Endothelial cell of umbilical vein (primary cell): ENCODE measurements around the gene ATP6V0E2. TPM values are rescaled to one million over a fixed set of nuclear protein-coding genes. Genes with fewer than 3 reads are reported as not detected.

Experiments used
- BruUV-seq: library from RNA; stranded (reverse); fragments of 400-500 nt; replicated peaks from 2 replicates; lab custom pipeline; 2021; lab: Mats Ljungman, UMichigan
- CTCF ChIA-PET: fragments of 300-600, 350-600 bp; sonication (Branson Sonifier 250); formaldehyde crosslinking; loops from one replicate; lab custom pipeline; 2021; ENCODE audit warnings: antibody characterized with exemption, inconsistent platforms; lab: Charles Lee
- POLR2A ChIA-PET: fragments of 300-600, 350-600 bp; sonication (Branson Sonifier 250); formaldehyde crosslinking; loops from one replicate; lab custom pipeline; 2021; ENCODE audit warnings: antibody characterized with exemption, inconsistent platforms; lab: Charles Lee
- DNase-seq: peaks from one replicate; pipeline ENCODE4 v3.0.0-alpha.2; 2011; ENCODE audit warnings: low read depth, low spot score
- FAIRE-seq: peaks from 2 replicates; lab custom pipeline; 2011; peaks lifted over from hg19 to GRCh38; lab: Jason Lieb, UNC
- H2AFZ ChIP-seq: 2 replicates; pipeline ENCODE4 v1.6.0; 2012; ENCODE audit warnings: low read depth, low read length, control low read depth, inconsistent platforms
- H3K27ac ChIP-seq: 2 replicates; pipeline ENCODE4 v1.5.1; 2011; ENCODE audit warnings: low read depth, mild to moderate bottlenecking, control low read depth, low read length, moderate library complexity; ENCODE audit not compliant: insufficient read depth
- H3K27me3 ChIP-seq, 2 experiments: 2 replicates each; pipeline versions ENCODE4 v1.6.0 to v1.6.1; 2011; ENCODE audit warnings: low read length in 2 of 2, mixed read lengths in 1 of 2; ENCODE audit not compliant: control insufficient read depth in 2 of 2, insufficient read depth in 2 of 2
- H3K36me3 ChIP-seq, 2 experiments: 2 replicates in 1 of 2; 3 replicates in 1 of 2; pipeline ENCODE4 v1.5.1; 2011; ENCODE audit warnings: low read length in 2 of 2, mild to moderate bottlenecking in 1 of 2, moderate library complexity in 1 of 2; ENCODE audit not compliant: control insufficient read depth in 2 of 2, insufficient read depth in 2 of 2; ENCODE audit errors: extremely low read depth in 1 of 2
- H3K4me1 ChIP-seq: 3 replicates; pipeline ENCODE4 v1.5.1; 2011; ENCODE audit warnings: mild to moderate bottlenecking, low read length; ENCODE audit not compliant: control insufficient read depth, insufficient read depth; ENCODE audit errors: extremely low read depth
- H3K4me2 ChIP-seq: 2 replicates; pipeline ENCODE4 v1.6.1; 2011; ENCODE audit warnings: low read length, control low read depth, mixed read lengths; ENCODE audit not compliant: insufficient read depth
- H3K4me3 ChIP-seq, 3 experiments: fragments of 200-600 bp in 1 of 3; sonication (generic), shearing (Covaris generic) in 1 of 3; replicated peaks in 1 of 3; 2 replicates each; pipeline ENCODE4 v1.5.1; 2011 to 2016; ENCODE audit warnings: control low read depth in 3 of 3, low read length in 3 of 3, mild to moderate bottlenecking in 2 of 3, inconsistent platforms in 1 of 3, low read depth in 1 of 3, moderate library complexity in 1 of 3; ENCODE audit not compliant: insufficient read depth in 1 of 3
- H3K79me2 ChIP-seq: 2 replicates; pipeline ENCODE4 v1.6.0; 2012; ENCODE audit warnings: low read length, inconsistent platforms; ENCODE audit not compliant: control insufficient read depth, insufficient read depth
- H3K9ac ChIP-seq: replicated peaks from 2 replicates; pipeline ENCODE3; 2011; ENCODE audit warnings: low read length, control low read depth; ENCODE audit not compliant: insufficient read depth; ENCODE audit errors: extremely low read depth
- H3K9me1 ChIP-seq: replicated peaks from 3 replicates; pipeline ENCODE4 v1.6.0; 2011; ENCODE audit warnings: mild to moderate bottlenecking, low read length; ENCODE audit not compliant: control insufficient read depth, insufficient read depth; ENCODE audit errors: extremely low read depth
- H3K9me3 ChIP-seq: replicated peaks from 2 replicates; pipeline ENCODE4 v1.5.1; 2012; ENCODE audit warnings: low read length, inconsistent platforms; ENCODE audit not compliant: control insufficient read depth, insufficient read depth
- H4K20me1 ChIP-seq: replicated peaks from 2 replicates; pipeline ENCODE3; 2011; ENCODE audit warnings: mild to moderate bottlenecking, low read length; ENCODE audit not compliant: control insufficient read depth, insufficient read depth; ENCODE audit errors: extremely low read depth
- CTCF ChIP-seq, 2 donors: IDR thresholded peaks; 1 replicate in 1 of 2; 2 replicates in 1 of 2; pipeline ENCODE4 v1.5.1; 2011; ENCODE audit warnings: low read length in 2 of 2, mild to moderate bottlenecking in 2 of 2, moderate library complexity in 2 of 2, control low read depth in 1 of 2, inconsistent platforms in 1 of 2, low read depth in 1 of 2; ENCODE audit not compliant: insufficient read depth in 1 of 2; ENCODE audit errors: extremely low read depth in 1 of 2
- EZH2 ChIP-seq: IDR thresholded peaks from 2 replicates; pipeline ENCODE4 v1.6.1; 2012; ENCODE audit warnings: borderline replicate concordance, low read depth, mild to moderate bottlenecking, moderate library complexity, low read length, inconsistent platforms; ENCODE audit not compliant: severe bottlenecking
- FOS ChIP-seq: IDR thresholded peaks from 2 replicates; pipeline ENCODE4 v1.6.1; 2011; ENCODE audit warnings: mild to moderate bottlenecking, low read length, moderate library complexity, borderline replicate concordance; ENCODE audit not compliant: insufficient read depth
- GATA2 ChIP-seq: IDR thresholded peaks from 2 replicates; pipeline ENCODE4 v1.7.0; 2011; ENCODE audit warnings: low read depth, mild to moderate bottlenecking, moderate library complexity, mixed read lengths, low read length; ENCODE audit not compliant: insufficient read length, insufficient read depth
- JUN ChIP-seq: IDR thresholded peaks from 2 replicates; pipeline ENCODE4 v1.6.1; 2011; ENCODE audit warnings: borderline replicate concordance, low read depth; ENCODE audit not compliant: insufficient read length, insufficient read depth
- MAX ChIP-seq: IDR thresholded peaks from 2 replicates; pipeline ENCODE4 v1.6.1; 2011; ENCODE audit not compliant: insufficient read depth, insufficient read length
- MYC ChIP-seq: IDR thresholded peaks from one replicate; pipeline ENCODE4 v1.6.1; 2011; ENCODE audit warnings: mild to moderate bottlenecking, low read depth, low read length
- POLR2A ChIP-seq: IDR thresholded peaks from 2 replicates; pipeline ENCODE4 v1.6.1; 2012; ENCODE audit warnings: low read depth, mild to moderate bottlenecking, control low read depth, low read length
- POLR2AphosphoS5 ChIP-seq: IDR thresholded peaks from 2 replicates; pipeline ENCODE4 v1.6.1; 2012; ENCODE audit warnings: low read depth, mild to moderate bottlenecking, control low read depth, low read length, moderate library complexity; ENCODE audit not compliant: insufficient read depth
- dilution Hi-C: fragments of 300-500 bp; cut with MboI; formaldehyde crosslinking; loops from one replicate; pipeline ENCODE4 v1.15.0; 2019; ENCODE audit warnings: low sequenced_read_pairs; ENCODE audit not compliant: extremely low pct_ligation_motif_present
- intact Hi-C: fragments of 100-400 bp; cut with micrococcal nuclease; formaldehyde crosslinking; loops from one replicate; pipeline ENCODE4 v1.10.0; 2022
- polyA plus RNA-seq, 4 experiments: library from polyadenylated mRNA; depleted of rRNA in 3 of 4; stranded (reverse) in 3 of 4; unstranded in 1 of 4; fragments of >200 nt; gene quantifications; 2 replicates each; pipeline versions ENCODE4 v1.2.1 to v1.2.3, GENCODE V29; 2011 to 2012; ENCODE audit warnings: missing spikeins in 1 of 4
- total RNA-seq: library from RNA; stranded (reverse); gene quantifications from 2 replicates; pipeline ENCODE4 v1.2.3, GENCODE V29; 2021

The ATP6V0E2 gene
- total and polyA plus RNA-seq, 2 donors (not counting 3 experiments of a cell fraction or from before 2014, with no cell fraction given): 27.8 to 36.8 TPM

GRCh38 chr7:149862156-149862555 lies 11.6 kb upstream of the ATP6V0E2 start:
- no peak for DNase-seq

More at GRCh38 chr7:149862156-149862555, 11.6 kb upstream of the ATP6V0E2 start:
- intact Hi-C loops (no loop called here), dilution Hi-C loops (no loop called here)
- H4K20me1 ChIP-seq: no peaks in the 10 kb centered on the region
- TF ChIP-seq POLR2A: no peak
- TF ChIP-seq EZH2: no peak
- TF ChIP-seq GATA2: no peak
- TF ChIP-seq CTCF (IDR thresholded peaks at IDR 0.05; ENCODE audit: extremely low read depth in 1 of 2, insufficient read depth in 1 of 2, low read depth in 1 of 2, low read length in 2 of 2): no peak
- no peak for TF ChIP-seq POLR2AphosphoS5
- TF ChIP-seq FOS: no peak
- no peak for TF ChIP-seq MAX
- no peak for TF ChIP-seq MYC
- TF ChIP-seq JUN: no peak
- H3K4me2 ChIP-seq: no peak overlapping the region
- no peaks in the 10 kb centered on the region for H3K79me2 ChIP-seq
- FAIRE-seq: no peak
- H3K27ac ChIP-seq: no peak overlapping the region
- BruUV-seq: no TSS peak
- H3K9me3 ChIP-seq: no peaks in the 10 kb centered on the region
- H2AFZ ChIP-seq: no peak overlapping the region
- ChIA-PET CTCF (interaction anchor here (1.5 to 2.2 kb wide), 2 partner anchors 10 to 55 kb away, joined by 3 to 6 read pairs; no protein-coding TSS in a partner anchor), POLR2A (no interaction called here)
- no peak overlapping the region for H3K9ac ChIP-seq
- no peaks in the 10 kb centered on the region for H3K27me3 ChIP-seq
- H3K9me1 ChIP-seq: no peaks in the 10 kb centered on the region
- H3K4me3 ChIP-seq: no peak overlapping the region
- H3K4me1 ChIP-seq: peaks cover 4% of the 10 kb centered on the region
- H3K36me3 ChIP-seq: peaks cover 0 to 2% of the 10 kb centered on the region in 2 experiments
